K562 (cell line): Measurements from ENCODE around the gene ZMIZ1. TPM values are rescaled to one million over a fixed set of nuclear protein-coding genes. Genes with fewer than 3 reads are reported as not detected.

ENCODE experiments used
- ADNP ChIP-seq: fragments of 200-800 bp; sonication (Bioruptor generic); IDR thresholded peaks from 2 replicates; pipeline ENCODE4 v1.6.1; 2016; ENCODE audit warnings: missing genetic modification characterization, missing compliant biosample characterization
- HCFC1 ChIP-seq: IDR thresholded peaks from 2 replicates; pipeline ENCODE4 v1.6.1; 2012; ENCODE audit warnings: low read depth, low read length, improper control_type of control experiment
- HDAC2 ChIP-seq: fragments of 450-650 bp; IDR thresholded peaks from 2 replicates; pipeline ENCODE4 v1.6.1; 2016; ENCODE audit warnings: mild to moderate bottlenecking
- HES1 ChIP-seq: fragments of 450-650 bp; IDR thresholded peaks from 2 replicates; pipeline ENCODE4 v1.6.1; 2016; ENCODE audit warnings: low read depth, mild to moderate bottlenecking, moderate library complexity
- MEF2D ChIP-seq: conservative IDR thresholded peaks from 2 replicates; pipeline ENCODE4 v1.6.1; 2016; ENCODE audit warnings: low read depth, missing genetic modification characterization, missing compliant biosample characterization
- MEIS2 ChIP-seq: fragments of 450-650 bp; IDR thresholded peaks from 2 replicates; pipeline ENCODE4 v1.6.1; 2014; ENCODE audit warnings: mild to moderate bottlenecking; ENCODE audit not compliant: partially characterized antibody
- RBM25 ChIP-seq: fragments of 200-400 bp; formaldehyde crosslinking; IDR thresholded peaks from 2 replicates; pipeline ENCODE4 v1.6.1; 2018; ENCODE audit warnings: low read length, low read depth, moderate library complexity; ENCODE audit not compliant: severe bottlenecking
- RREB1 ChIP-seq: fragments of 250-450 bp; sonication (Bioruptor Pico); IDR thresholded peaks from 2 replicates; pipeline ENCODE4 v1.4.0; 2020
- SMARCA5 ChIP-seq: fragments of 450-650 bp; IDR thresholded peaks from 2 replicates; pipeline ENCODE4 v1.6.1; 2016
- SMARCE1 ChIP-seq: fragments of 450-650 bp; IDR thresholded peaks from 2 replicates; pipeline ENCODE4 v1.7.1; 2016; ENCODE audit warnings: mild to moderate bottlenecking
- TAL1 ChIP-seq: fragments of 450-650 bp; IDR thresholded peaks from 2 replicates; pipeline ENCODE4 v1.6.1; 2016; ENCODE audit warnings: mild to moderate bottlenecking
- THRB ChIP-seq: fragments of 450-650 bp; formaldehyde crosslinking; conservative IDR thresholded peaks from 2 replicates; pipeline ENCODE4 v1.4.0; 2022; ENCODE audit warnings: mild to moderate bottlenecking, missing genetic modification characterization
- ZFP36 ChIP-seq: fragments of 150-350 bp; IDR thresholded peaks from 2 replicates; pipeline ENCODE4 v1.6.1; 2018; ENCODE audit warnings: low read length, low read depth; ENCODE audit not compliant: partially characterized antibody
- ZNF407 ChIP-seq: fragments of 450-650 bp; IDR thresholded peaks from 2 replicates; pipeline ENCODE4 v1.6.1; 2016; ENCODE audit warnings: low read depth
- polyA plus RNA-seq, 8 experiments: library from polyadenylated mRNA; depleted of rRNA in 4 of 8; stranded (reverse) in 5 of 8; unstranded in 3 of 8; fragments of >200 nt; fragmentation: Nextera tagmentation in 2 of 8; fragmentation: Illumina TruSeq in 1 of 8; extraction: Ambion mirVana in 2 of 8; extraction: Trizol in 1 of 8; gene quantifications; 2 replicates each; pipeline versions ENCODE4 v1.2.1 to v1.2.3, GENCODE V29; 2011 to 2014; ENCODE audit warnings: inconsistent platforms in 1 of 8, missing spikeins in 1 of 8
- total RNA-seq, 7 experiments: library from RNA; depleted of rRNA in 6 of 7; stranded (reverse); fragments of >200 nt in 6 of 7; fragmentation: Illumina TruSeq in 2 of 7; extraction: Trizol in 2 of 7; gene quantifications; 2 replicates each; pipeline versions ENCODE4 v1.2.1 to v1.2.3, GENCODE V29; 2011 to 2021; ENCODE audit warnings: low replicate concordance in 1 of 7

ZMIZ1 gene
- total and polyA plus RNA-seq, 9 of the 15 experiments (the other 6 are each of a cell fraction or from before 2014, with no cell fraction given), result 1.0 to 37.3 (median 4.3) TPM

GRCh38 chr10:79231908-79232307 lies 163.1 kb downstream of the ZMIZ1 start (continued):
- no peak for TF ChIP-seq ZNF407
- peak; percentile 25; the same call in 1 of the 2 replicates for TF ChIP-seq HDAC2
- TF ChIP-seq ADNP (tag), result no peak
- peak; percentile 96 for TF ChIP-seq RBM25
- TF ChIP-seq HES1, result no peak
- no peak for TF ChIP-seq RREB1 (CRISPR knock-in tag)
- peak; percentile 91 for TF ChIP-seq ZFP36
- no peak for TF ChIP-seq HCFC1
- no peak for TF ChIP-seq MEF2D (tag)
- TF ChIP-seq MEIS2, result no peak
- TF ChIP-seq SMARCA5, result peak; percentile 80; the same call in 1 of the 2 replicates
- no peak for TF ChIP-seq TAL1
- no peak for TF ChIP-seq THRB (CRISPR knock-in tag)
- no peak for TF ChIP-seq SMARCE1
